Measurements from ENCODE around the gene EVL.

Gene EVL

GRCh38 chr14:100145682-100146464 lies 80.7 kb downstream of the EVL start:
- in situ Hi-C loops (cut with HindIII; ENCODE audit: low pct_ligation_motif_present, low sequenced_read_pairs): no loop called here
- TF ChIP-seq CTCF (IDR thresholded peaks at IDR 0.05; ENCODE audit: low read depth, low read length, missing control alignments): no peak

GRCh38 chr14:100146531-100147091 lies 81.4 kb downstream of the EVL start:
- in situ Hi-C loops (cut with HindIII; ENCODE audit: low pct_ligation_motif_present, low sequenced_read_pairs): no loop called here
- no peak for DNase-seq
- Histone ChIP-seq H3K27ac (no peak overlapping the region), H3K36me3 (replicated peaks) (no peaks in the 10 kb centered on the region), H3K27me3 (replicated peaks) (no peaks in the 10 kb centered on the region), H3K4me3 (ENCODE audit: low read depth, low read length) (no peak overlapping the region)
- peak; percentile 3 for TF ChIP-seq CTCF (IDR thresholded peaks at IDR 0.05; ENCODE audit: low read depth, low read length, missing control alignments)

More at GRCh38 chr14:100145682-100146464, 80.7 kb downstream of the EVL start:
- Histone ChIP-seq H3K4me3 (ENCODE audit: low read depth, low read length) (no peak overlapping the region), H3K27me3 (replicated peaks) (no peaks in the 10 kb centered on the region), H3K36me3 (replicated peaks) (no peaks in the 10 kb centered on the region), H3K27ac (no peak overlapping the region)
- DNase-seq: no peak

- TF ChIP-seq CTCF (IDR thresholded peaks at IDR 0.05; ENCODE audit: low read depth, low read length, missing control alignments): no peak
- no peak overlapping the region for H3K27ac ChIP-seq
- H3K36me3 ChIP-seq (replicated peaks): no peaks in the 10 kb centered on the region
- in situ Hi-C loops (cut with HindIII; ENCODE audit: low pct_ligation_motif_present, low sequenced_read_pairs): no loop called here
- DNase-seq: no peak
- no peak overlapping the region for H3K4me3 ChIP-seq (ENCODE audit: low read depth, low read length)
- H3K27me3 ChIP-seq (replicated peaks): no peaks in the 10 kb centered on the region
Observed at GRCh38 chr14:100147181-100147631, 82.0 kb downstream of the EVL start.

GRCh38 chr14:100147691-100148464 lies 82.7 kb downstream of the EVL start:
- Histone ChIP-seq H3K36me3 (replicated peaks) (no peaks in the 10 kb centered on the region), H3K4me3 (ENCODE audit: low read depth, low read length) (no peak overlapping the region), H3K27me3 (replicated peaks) (no peaks in the 10 kb centered on the region), H3K27ac (no peak overlapping the region)
- in situ Hi-C loops (cut with HindIII; ENCODE audit: low pct_ligation_motif_present, low sequenced_read_pairs): no loop called here
- no peak for DNase-seq
- TF ChIP-seq CTCF (IDR thresholded peaks at IDR 0.05; ENCODE audit: low read depth, low read length, missing control alignments): no peak

GRCh38 chr14:100148837-100149731 lies 83.9 kb downstream of the EVL start:
- Histone ChIP-seq H3K36me3 (replicated peaks) (no peaks in the 10 kb centered on the region), H3K4me3 (ENCODE audit: low read depth, low read length) (no peak overlapping the region), H3K27ac (no peak overlapping the region), H3K27me3 (replicated peaks) (no peaks in the 10 kb centered on the region)
- no peak for DNase-seq
- TF ChIP-seq CTCF (IDR thresholded peaks at IDR 0.05; ENCODE audit: low read depth, low read length, missing control alignments): no peak
- in situ Hi-C loops (cut with HindIII; ENCODE audit: low pct_ligation_motif_present, low sequenced_read_pairs): no loop called here
